Measurements from ENCODE around the gene GCK.

Gene GCK

GRCh38 chr7:44161371-44161770 is 27.9 kb downstream of the GCK start:
- Histone ChIP-seq H3K27me3 (ENCODE audit: control insufficient read depth, insufficient read depth, low read length) (no peaks in the 10 kb centered on the region), H3K4me1 (ENCODE audit: control insufficient read depth, insufficient read depth, low read length) (no peaks in the 10 kb centered on the region), H3K36me3 (ENCODE audit: control insufficient read depth, insufficient read depth, low read length) (no peaks in the 10 kb centered on the region), H3K27ac (ENCODE audit: low read depth, low read length) (no peak overlapping the region), H3K9ac (ENCODE audit: low read length) (no peak overlapping the region), H3K4me3 (ENCODE audit: low read length) (no peak overlapping the region)

- Histone ChIP-seq H3K27ac (ENCODE audit: low read depth, low read length) (no peak overlapping the region), H3K9ac (ENCODE audit: low read length) (no peak overlapping the region), H3K36me3 (ENCODE audit: control insufficient read depth, insufficient read depth, low read length) (no peaks in the 10 kb centered on the region), H3K4me1 (ENCODE audit: control insufficient read depth, insufficient read depth, low read length) (no peaks in the 10 kb centered on the region), H3K27me3 (ENCODE audit: control insufficient read depth, insufficient read depth, low read length) (no peaks in the 10 kb centered on the region), H3K4me3 (ENCODE audit: low read length) (no peak overlapping the region)
Observed at GRCh38 chr7:44159824-44160630, 29.2 kb downstream of the GCK start.

DNA sequence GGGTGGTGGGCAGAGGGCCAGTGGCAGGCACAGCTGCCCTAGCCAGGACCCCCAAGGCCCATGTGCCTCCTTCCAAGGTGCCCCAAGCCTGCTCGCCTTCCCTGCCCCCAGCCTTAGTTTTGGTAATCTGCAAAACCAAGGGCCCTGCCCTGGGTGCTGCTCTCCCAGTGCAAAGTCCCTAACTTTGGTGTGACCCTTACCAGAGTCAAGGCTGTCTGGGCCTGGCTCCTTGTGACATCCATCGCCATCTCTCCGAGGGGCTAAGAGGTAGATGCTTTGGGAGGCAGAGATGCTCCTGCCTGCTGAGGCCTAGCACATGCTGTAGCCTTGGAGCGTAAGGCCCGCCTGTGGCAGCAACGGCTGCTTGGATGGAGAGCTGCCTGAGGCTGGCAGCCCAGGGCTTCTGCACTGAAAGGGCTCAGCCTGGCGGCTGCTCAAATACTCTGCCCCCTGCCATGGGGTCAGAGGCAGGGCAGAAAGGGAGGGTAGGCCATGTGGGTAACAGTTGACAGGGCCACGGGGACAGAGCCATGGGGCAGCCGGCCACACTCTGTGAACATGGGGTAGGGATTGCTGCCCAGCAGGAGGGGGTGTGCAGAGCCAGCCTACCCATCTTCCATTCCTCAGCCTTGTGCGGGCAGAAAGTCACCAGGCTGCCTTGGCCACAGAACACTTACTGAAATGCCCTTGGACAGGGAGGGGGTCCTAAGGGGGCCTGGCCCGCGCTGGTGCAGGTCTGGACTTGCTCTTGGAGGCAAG is 30.2 kb downstream of the GCK start:
- Histone ChIP-seq H3K27me3 (ENCODE audit: control insufficient read depth, insufficient read depth, low read length) (no peaks in the 10 kb centered on the region), H3K9ac (ENCODE audit: low read length) (no peak overlapping the region), H3K4me1 (ENCODE audit: control insufficient read depth, insufficient read depth, low read length) (no peaks in the 10 kb centered on the region), H3K4me3 (ENCODE audit: low read length) (no peak overlapping the region), H3K36me3 (ENCODE audit: control insufficient read depth, insufficient read depth, low read length) (no peaks in the 10 kb centered on the region), H3K27ac (ENCODE audit: low read depth, low read length) (no peak overlapping the region)

DNA sequence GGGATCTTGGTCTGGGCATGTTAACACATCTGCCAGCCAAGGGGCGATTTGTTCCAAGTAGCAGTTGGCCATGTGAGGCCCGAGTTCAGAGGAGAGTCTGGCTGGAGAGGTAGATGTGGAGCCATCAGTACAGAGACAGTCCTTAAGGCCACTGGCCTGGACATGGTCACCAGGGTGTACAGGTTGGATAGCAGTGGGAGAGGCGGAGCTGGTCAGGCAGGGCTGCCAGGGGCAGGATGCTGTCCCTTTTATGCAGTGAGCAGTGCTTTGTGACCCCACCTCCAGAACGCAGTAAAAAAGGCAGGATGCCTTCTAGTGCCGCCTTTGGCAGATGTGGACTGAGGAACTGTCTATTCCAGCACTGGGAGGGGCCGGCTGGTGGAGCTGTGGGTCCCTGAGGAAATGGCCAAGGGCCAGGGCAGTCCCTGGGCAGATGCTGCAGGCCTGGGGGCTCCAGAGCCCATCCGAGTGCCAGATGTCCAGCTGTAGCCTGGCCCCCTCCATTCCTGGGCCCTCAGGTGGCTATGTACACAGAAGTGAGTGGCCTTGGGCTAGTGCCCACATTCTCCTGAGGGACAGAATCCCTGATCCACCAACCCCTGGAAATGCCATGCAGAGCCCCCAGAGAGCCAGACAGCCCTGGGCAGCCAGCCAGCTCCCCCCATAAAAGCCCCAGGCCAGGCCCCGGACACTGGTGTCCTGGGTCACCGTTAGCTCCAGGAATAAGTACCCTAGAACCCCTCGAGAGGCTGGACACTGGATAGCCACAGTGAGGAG is 31.0 kb downstream of the GCK start:
- Histone ChIP-seq H3K27me3 (ENCODE audit: control insufficient read depth, insufficient read depth, low read length) (no peaks in the 10 kb centered on the region), H3K27ac (ENCODE audit: low read depth, low read length) (no peak overlapping the region), H3K9ac (ENCODE audit: low read length) (no peak overlapping the region)

DNA sequence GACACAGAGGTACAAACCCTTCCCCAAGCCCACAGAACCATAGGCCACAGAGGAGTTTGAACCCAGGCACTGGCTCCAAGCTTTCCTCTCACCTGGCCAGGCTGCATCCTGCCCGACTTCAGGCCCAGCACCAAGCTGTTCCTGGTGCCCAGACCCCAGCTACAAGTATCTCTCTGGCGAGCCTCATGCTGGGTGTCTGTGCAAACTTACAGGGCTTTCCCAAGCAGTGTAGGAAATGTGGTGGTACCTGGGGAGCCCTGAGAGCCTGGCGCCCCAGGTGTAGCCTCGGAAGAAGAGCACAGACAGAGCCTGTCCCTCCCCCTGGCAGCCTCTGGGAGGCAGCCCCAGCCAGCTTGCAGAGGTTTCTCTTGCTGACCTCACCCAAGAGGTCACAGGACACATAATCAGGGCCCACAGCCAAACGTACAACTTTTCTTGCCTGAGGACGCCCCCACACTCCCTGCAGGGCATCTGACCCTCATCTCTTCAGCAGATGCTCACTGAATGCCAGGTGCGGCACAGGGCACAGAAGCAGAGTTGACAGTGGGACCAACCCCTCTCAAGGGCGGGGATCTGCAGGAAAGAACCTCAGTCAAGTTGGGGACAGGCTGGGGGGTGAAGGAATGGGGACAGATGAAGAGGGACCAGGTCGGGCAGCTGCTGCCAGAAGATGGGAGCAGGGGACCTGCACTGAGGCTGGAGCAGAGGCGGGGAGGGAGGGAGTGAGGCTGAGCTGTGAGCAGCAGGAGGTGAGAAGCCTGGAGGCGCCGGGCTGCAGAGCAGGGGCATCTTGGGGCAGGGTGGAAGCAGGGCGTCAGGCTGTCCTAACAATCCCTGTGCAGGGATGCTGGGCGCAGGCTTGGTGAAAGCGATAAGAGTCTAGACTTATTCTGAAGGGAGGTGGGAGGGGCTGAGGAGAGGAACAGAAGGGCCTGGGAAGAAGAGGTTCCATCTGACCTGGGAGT is 31.8 kb downstream of the GCK start:
- Histone ChIP-seq H3K9ac (ENCODE audit: low read length) (no peak overlapping the region), H3K4me3 (ENCODE audit: low read length) (no peak overlapping the region), H3K27me3 (ENCODE audit: control insufficient read depth, insufficient read depth, low read length) (no peaks in the 10 kb centered on the region), H3K27ac (ENCODE audit: low read depth, low read length) (no peak overlapping the region), H3K36me3 (ENCODE audit: control insufficient read depth, insufficient read depth, low read length) (no peaks in the 10 kb centered on the region), H3K4me1 (ENCODE audit: control insufficient read depth, insufficient read depth, low read length) (no peaks in the 10 kb centered on the region)

More for the DNA sequence above, 31.0 kb downstream of the GCK start:
- Histone ChIP-seq H3K4me1 (ENCODE audit: control insufficient read depth, insufficient read depth, low read length) (no peaks in the 10 kb centered on the region), H3K36me3 (ENCODE audit: control insufficient read depth, insufficient read depth, low read length) (no peaks in the 10 kb centered on the region), H3K4me3 (ENCODE audit: low read length) (no peak overlapping the region)

GRCh38 chr7:44156453-44157010 is 32.7 kb downstream of the GCK start:
- Histone ChIP-seq H3K27ac (ENCODE audit: low read depth, low read length) (no peak overlapping the region), H3K4me1 (ENCODE audit: control insufficient read depth, insufficient read depth, low read length) (no peaks in the 10 kb centered on the region), H3K27me3 (ENCODE audit: control insufficient read depth, insufficient read depth, low read length) (no peaks in the 10 kb centered on the region), H3K9ac (ENCODE audit: low read length) (no peak overlapping the region), H3K36me3 (ENCODE audit: control insufficient read depth, insufficient read depth, low read length) (no peaks in the 10 kb centered on the region), H3K4me3 (ENCODE audit: low read length) (no peak overlapping the region)

- Histone ChIP-seq H3K27ac (ENCODE audit: low read depth, low read length) (no peak overlapping the region), H3K9ac (ENCODE audit: low read length) (no peak overlapping the region), H3K27me3 (ENCODE audit: control insufficient read depth, insufficient read depth, low read length) (no peaks in the 10 kb centered on the region), H3K4me1 (ENCODE audit: control insufficient read depth, insufficient read depth, low read length) (no peaks in the 10 kb centered on the region), H3K36me3 (ENCODE audit: control insufficient read depth, insufficient read depth, low read length) (no peaks in the 10 kb centered on the region), H3K4me3 (ENCODE audit: low read length) (no peak overlapping the region)
Observed at GRCh38 chr7:44155191-44156185, 33.8 kb downstream of the GCK start.

GRCh38 chr7:44154703-44155102 is 34.5 kb downstream of the GCK start:
- Histone ChIP-seq H3K4me3 (ENCODE audit: low read length) (no peak overlapping the region), H3K27me3 (ENCODE audit: control insufficient read depth, insufficient read depth, low read length) (no peaks in the 10 kb centered on the region), H3K36me3 (ENCODE audit: control insufficient read depth, insufficient read depth, low read length) (no peaks in the 10 kb centered on the region), H3K4me1 (ENCODE audit: control insufficient read depth, insufficient read depth, low read length) (no peaks in the 10 kb centered on the region), H3K9ac (ENCODE audit: low read length) (no peak overlapping the region), H3K27ac (ENCODE audit: low read depth, low read length) (no peak overlapping the region)

DNA sequence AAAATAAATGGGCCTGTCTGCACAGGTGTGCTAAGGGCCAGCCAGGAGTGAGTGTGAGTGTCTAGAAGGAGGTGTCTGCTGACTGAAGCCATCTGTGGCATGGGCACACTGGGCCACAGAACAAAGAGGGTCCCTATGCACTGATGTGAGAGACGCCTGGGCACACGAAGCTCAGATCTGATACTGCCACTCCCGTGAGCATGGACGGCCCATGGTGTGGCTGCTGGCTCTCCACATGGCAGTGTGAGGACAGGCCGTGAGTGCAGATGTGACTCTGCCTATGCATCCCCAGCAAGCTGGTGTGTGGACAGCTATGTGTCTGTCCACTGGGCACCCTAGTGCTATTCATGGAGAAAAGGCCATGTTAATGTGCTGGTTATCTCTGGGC is 35.3 kb downstream of the GCK start:
- H3K4me3 ChIP-seq (ENCODE audit: low read length): no peak overlapping the region
- no peaks in the 10 kb centered on the region for H3K36me3 ChIP-seq (ENCODE audit: control insufficient read depth, insufficient read depth, low read length)
- no peaks in the 10 kb centered on the region for H3K4me1 ChIP-seq (ENCODE audit: control insufficient read depth, insufficient read depth, low read length)
- H3K27me3 ChIP-seq (ENCODE audit: control insufficient read depth, insufficient read depth, low read length): no peaks in the 10 kb centered on the region
- H3K9ac ChIP-seq (ENCODE audit: low read length): no peak overlapping the region
- no peak overlapping the region for H3K27ac ChIP-seq (ENCODE audit: low read depth, low read length)

DNA sequence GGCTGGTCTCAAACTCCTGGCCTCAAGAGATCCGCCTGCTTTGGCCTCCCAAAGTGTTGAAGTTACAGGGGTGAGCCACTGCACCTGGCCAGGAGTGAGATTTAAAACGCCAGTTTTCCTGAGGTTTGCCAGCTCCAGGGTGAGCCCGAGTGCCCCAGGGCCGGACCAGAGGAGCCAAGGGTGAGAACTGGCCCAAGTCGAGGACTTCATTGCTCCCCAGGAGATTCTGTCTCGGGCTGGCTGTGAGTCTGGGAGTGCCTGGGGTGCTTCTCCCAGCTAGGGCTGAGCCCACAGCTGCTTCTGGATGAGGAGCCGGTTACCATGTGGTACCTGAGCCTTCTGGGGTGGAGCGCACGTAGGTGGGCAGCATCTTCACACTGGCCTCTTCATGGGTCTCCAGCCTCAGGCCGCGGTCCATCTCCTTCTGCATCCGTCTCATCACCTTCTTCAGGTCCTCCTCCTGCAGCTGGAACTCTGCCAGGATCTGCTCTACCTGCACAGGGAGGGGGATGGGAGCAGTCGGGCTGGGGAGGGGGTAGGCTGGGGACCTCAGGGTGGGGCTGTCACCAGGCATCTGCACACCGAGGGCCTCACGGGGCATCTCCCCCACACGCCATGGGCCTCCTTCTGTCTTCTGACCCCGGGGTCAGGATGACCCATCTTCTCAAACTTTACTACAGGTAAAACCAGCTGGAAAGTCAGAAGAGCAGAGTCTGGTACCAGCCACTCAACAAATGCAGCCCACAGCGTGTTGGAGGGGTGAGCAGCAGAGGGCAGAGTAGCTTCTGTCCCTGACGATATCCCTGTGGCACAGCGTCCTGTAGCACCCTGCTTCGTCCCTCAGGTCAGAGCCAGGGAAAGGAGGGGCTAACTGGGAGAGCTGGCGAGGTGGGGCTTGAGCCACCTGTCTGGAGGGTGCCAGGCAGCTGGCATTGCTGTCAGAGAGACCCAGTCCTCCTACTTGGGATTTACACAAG is 36.0 kb downstream of the GCK start:
- H3K36me3 ChIP-seq (ENCODE audit: control insufficient read depth, insufficient read depth, low read length): no peaks in the 10 kb centered on the region
- H3K9ac ChIP-seq (ENCODE audit: low read length): no peak overlapping the region
- no peak overlapping the region for H3K4me3 ChIP-seq (ENCODE audit: low read length)
- no peaks in the 10 kb centered on the region for H3K4me1 ChIP-seq (ENCODE audit: control insufficient read depth, insufficient read depth, low read length)
- no peaks in the 10 kb centered on the region for H3K27me3 ChIP-seq (ENCODE audit: control insufficient read depth, insufficient read depth, low read length)
- no peak overlapping the region for H3K27ac ChIP-seq (ENCODE audit: low read depth, low read length)

All from rectal smooth muscle tissue (tissue), 1 donor.